Neural crest cell (in vitro differentiated cells): Measurements from ENCODE around the gene AHNAK. TPM values are rescaled to one million over a fixed set of nuclear protein-coding genes. Genes with fewer than 3 reads are reported as not detected.

ENCODE experiments used
- DNase-seq: peaks from one replicate; pipeline ENCODE4 v3.0.0; 2021; ENCODE audit warnings: low read depth, mixed read lengths, low spot score
- H3K27ac Mint-ChIP-seq: one replicate; pipeline ENCODE4 v1.8.0; 2021; ENCODE audit warnings: mild to moderate bottlenecking, mixed read lengths; ENCODE audit not compliant: unreplicated experiment
- H3K27me3 Mint-ChIP-seq: 2 replicates; pipeline ENCODE4 v1.8.0; 2021; ENCODE audit warnings: low read depth, mild to moderate bottlenecking, mixed read lengths
- H3K36me3 Mint-ChIP-seq: 2 replicates; pipeline ENCODE4 v1.8.0; 2021; ENCODE audit warnings: low read depth, mild to moderate bottlenecking, mixed read lengths
- H3K4me1 Mint-ChIP-seq: 2 replicates; pipeline ENCODE4 v1.8.0; 2021; ENCODE audit warnings: mixed read lengths
- H3K4me3 Mint-ChIP-seq: one replicate; pipeline ENCODE4 v1.8.0; 2021; ENCODE audit warnings: mild to moderate bottlenecking, mixed read lengths
- H3K9me3 Mint-ChIP-seq: 2 replicates; pipeline ENCODE4 v1.8.0; 2021; ENCODE audit warnings: mixed read lengths
- CTCF ChIP-seq: fragments of 200-600 bp; sonication (generic); conservative IDR thresholded peaks from 2 replicates; pipeline ENCODE4 v1.5.0; 2021; ENCODE audit warnings: antibody characterized with exemption, mild to moderate bottlenecking
- total RNA-seq: library from RNA; stranded (reverse); gene quantifications from 2 replicates; pipeline ENCODE4 v1.2.1, GENCODE V29; 2021

AHNAK gene
- total RNA-seq, 1 donor from 2014 or later = 0.65 TPM

- H3K27ac Mint-ChIP-seq = no peak overlapping the region
- no peaks in the 10 kb centered on the region for H3K36me3 Mint-ChIP-seq
- H3K4me3 Mint-ChIP-seq = no peak overlapping the region
Observed at GRCh38 chr11:62496676-62497075, 49.9 kb downstream of the AHNAK start.

GRCh38 chr11:62494246-62494645 lies 52.4 kb downstream of the AHNAK start:
- H3K9me3 Mint-ChIP-seq = no peaks in the 10 kb centered on the region
- no peak for DNase-seq
- no peaks in the 10 kb centered on the region for H3K36me3 Mint-ChIP-seq
- no peak for TF ChIP-seq CTCF
- no peak overlapping the region for H3K4me3 Mint-ChIP-seq
- H3K27ac Mint-ChIP-seq = no peak overlapping the region
- peaks cover 5% of the 10 kb centered on the region for H3K4me1 Mint-ChIP-seq
- peaks cover 3% of the 10 kb centered on the region for H3K27me3 Mint-ChIP-seq

More at GRCh38 chr11:62496676-62497075, 49.9 kb downstream of the AHNAK start:
- no peak for DNase-seq
- H3K9me3 Mint-ChIP-seq = no peaks in the 10 kb centered on the region
- H3K27me3 Mint-ChIP-seq = peaks cover 5% of the 10 kb centered on the region
- H3K4me1 Mint-ChIP-seq = peaks cover 10% of the 10 kb centered on the region
- TF ChIP-seq CTCF = no peak

GRCh38 chr11:62493801-62494200 lies 52.8 kb downstream of the AHNAK start:
- H3K9me3 Mint-ChIP-seq = no peaks in the 10 kb centered on the region
- no peaks in the 10 kb centered on the region for H3K36me3 Mint-ChIP-seq
- TF ChIP-seq CTCF = no peak
- H3K4me1 Mint-ChIP-seq = peaks cover 5% of the 10 kb centered on the region
- H3K27me3 Mint-ChIP-seq = peaks cover 3% of the 10 kb centered on the region
- DNase-seq = no peak
- no peak overlapping the region for H3K27ac Mint-ChIP-seq
- H3K4me3 Mint-ChIP-seq = no peak overlapping the region

GRCh38 chr11:62492586-62492985 lies 54.0 kb downstream of the AHNAK start:
- peaks cover 5% of the 10 kb centered on the region for H3K4me1 Mint-ChIP-seq
- no peaks in the 10 kb centered on the region for H3K36me3 Mint-ChIP-seq
- H3K4me3 Mint-ChIP-seq = no peak overlapping the region
- no peak overlapping the region for H3K27ac Mint-ChIP-seq
- H3K27me3 Mint-ChIP-seq = peaks cover 5% of the 10 kb centered on the region
- no peak for TF ChIP-seq CTCF
- H3K9me3 Mint-ChIP-seq = no peaks in the 10 kb centered on the region
- DNase-seq = no peak

GRCh38 chr11:62491571-62492329 lies 54.9 kb downstream of the AHNAK start:
- Mint-ChIP-seq H3K9me3 (no peaks in the 10 kb centered on the region), H3K36me3 (no peaks in the 10 kb centered on the region), H3K27ac (no peak overlapping the region), H3K4me3 (no peak overlapping the region), H3K27me3 (peaks cover 6% of the 10 kb centered on the region), H3K4me1 (no peaks in the 10 kb centered on the region)
- DNase-seq = no peak
- no peak for TF ChIP-seq CTCF
